ENCODE data around the gene B3GNT2.
"Not testable (repeated sequence)": the region's sequence is repeated elsewhere in the genome, so short reads cannot be mapped to it uniquely, and the experiment has no call there.

Gene B3GNT2

GRCh38 chr2:62238236-62238635 lies 42.3 kb downstream of the B3GNT2 start:
- no peak for DNase-seq (ENCODE audit: low read depth)

GRCh38 chr2:62240546-62240945 lies 44.6 kb downstream of the B3GNT2 start:
- DNase-seq (ENCODE audit: low read depth): no peak

- DNase-seq (ENCODE audit: low read depth): no peak
These were observed 48.1 kb downstream of the B3GNT2 start for GRCh38 chr2:62243983-62244382.

- DNase-seq (ENCODE audit: low read depth): no peak
These were observed 52.3 kb downstream of the B3GNT2 start for GRCh38 chr2:62248226-62248625.

- no peak for DNase-seq (ENCODE audit: low read depth)
These were observed 54.3 kb downstream of the B3GNT2 start for GRCh38 chr2:62250239-62250638.

- DNase-seq (ENCODE audit: low read depth): no peak
These were observed 58.7 kb downstream of the B3GNT2 start for GRCh38 chr2:62254424-62255266.

GRCh38 chr2:62257466-62257865 lies 61.6 kb downstream of the B3GNT2 start:
- no peak for DNase-seq (ENCODE audit: low read depth)

GRCh38 chr2:62263076-62263715 lies 67.3 kb downstream of the B3GNT2 start:
- no peak for DNase-seq (ENCODE audit: low read depth)

GRCh38 chr2:62264186-62264585 lies 68.3 kb downstream of the B3GNT2 start:
- DNase-seq (ENCODE audit: low read depth): no peak

GRCh38 chr2:62265106-62265505 lies 69.2 kb downstream of the B3GNT2 start:
- DNase-seq (ENCODE audit: low read depth): no peak

- DNase-seq (ENCODE audit: low read depth): no peak
These were observed 70.6 kb downstream of the B3GNT2 start for GRCh38 chr2:62266433-62267038.

GRCh38 chr2:62267696-62268095 lies 71.8 kb downstream of the B3GNT2 start:
- no peak for DNase-seq (ENCODE audit: low read depth)

GRCh38 chr2:62268681-62269188 lies 72.8 kb downstream of the B3GNT2 start:
- not testable (repeated sequence) for DNase-seq (ENCODE audit: low read depth)

- no peak for DNase-seq (ENCODE audit: low read depth)
These were observed 74.8 kb downstream of the B3GNT2 start for GRCh38 chr2:62270728-62271127.
